ENCODE measurements around the gene HAPSTR1.

- TF ChIP-seq TP53 (CRISPR knock-in tag; IDR thresholded peaks at IDR 0.05) (no peak), EP300 (IDR thresholded peaks at IDR 0.05) (no peak), NR3C1 (IDR thresholded peaks at IDR 0.05) (no peak), CTCF (IDR thresholded peaks at IDR 0.05) (no peak), JUN (IDR thresholded peaks at IDR 0.05) (no peak), REST (IDR thresholded peaks at IDR 0.05) (no peak), POLR2A (IDR thresholded peaks at IDR 0.05; ENCODE audit: low read length) (no peak), HOXB5 (CRISPR knock-in tag; IDR thresholded peaks at IDR 0.05) (no peak), MAX (IDR thresholded peaks at IDR 0.05) (no peak), NFE2L2 (conservative IDR thresholded peaks at IDR 0.05; ENCODE audit: low read length) (no peak), MYC (IDR thresholded peaks at IDR 0.05; ENCODE audit: borderline replicate concordance, low read length) (no peak), ZC3H11A (IDR thresholded peaks at IDR 0.05) (no peak), ZFP36 (IDR thresholded peaks at IDR 0.05; ENCODE audit: borderline replicate concordance, partially characterized antibody) (no peak)
Observed at GRCh38 chr16:9056061-9056460, 35.4 kb upstream of the HAPSTR1 start.

Measured in A549 (cell line).